ENCODE data around the gene TTC17. TPM values are rescaled to one million over a fixed set of nuclear protein-coding genes. Genes with fewer than 3 reads are reported as not detected.

TTC17 gene, protein sequence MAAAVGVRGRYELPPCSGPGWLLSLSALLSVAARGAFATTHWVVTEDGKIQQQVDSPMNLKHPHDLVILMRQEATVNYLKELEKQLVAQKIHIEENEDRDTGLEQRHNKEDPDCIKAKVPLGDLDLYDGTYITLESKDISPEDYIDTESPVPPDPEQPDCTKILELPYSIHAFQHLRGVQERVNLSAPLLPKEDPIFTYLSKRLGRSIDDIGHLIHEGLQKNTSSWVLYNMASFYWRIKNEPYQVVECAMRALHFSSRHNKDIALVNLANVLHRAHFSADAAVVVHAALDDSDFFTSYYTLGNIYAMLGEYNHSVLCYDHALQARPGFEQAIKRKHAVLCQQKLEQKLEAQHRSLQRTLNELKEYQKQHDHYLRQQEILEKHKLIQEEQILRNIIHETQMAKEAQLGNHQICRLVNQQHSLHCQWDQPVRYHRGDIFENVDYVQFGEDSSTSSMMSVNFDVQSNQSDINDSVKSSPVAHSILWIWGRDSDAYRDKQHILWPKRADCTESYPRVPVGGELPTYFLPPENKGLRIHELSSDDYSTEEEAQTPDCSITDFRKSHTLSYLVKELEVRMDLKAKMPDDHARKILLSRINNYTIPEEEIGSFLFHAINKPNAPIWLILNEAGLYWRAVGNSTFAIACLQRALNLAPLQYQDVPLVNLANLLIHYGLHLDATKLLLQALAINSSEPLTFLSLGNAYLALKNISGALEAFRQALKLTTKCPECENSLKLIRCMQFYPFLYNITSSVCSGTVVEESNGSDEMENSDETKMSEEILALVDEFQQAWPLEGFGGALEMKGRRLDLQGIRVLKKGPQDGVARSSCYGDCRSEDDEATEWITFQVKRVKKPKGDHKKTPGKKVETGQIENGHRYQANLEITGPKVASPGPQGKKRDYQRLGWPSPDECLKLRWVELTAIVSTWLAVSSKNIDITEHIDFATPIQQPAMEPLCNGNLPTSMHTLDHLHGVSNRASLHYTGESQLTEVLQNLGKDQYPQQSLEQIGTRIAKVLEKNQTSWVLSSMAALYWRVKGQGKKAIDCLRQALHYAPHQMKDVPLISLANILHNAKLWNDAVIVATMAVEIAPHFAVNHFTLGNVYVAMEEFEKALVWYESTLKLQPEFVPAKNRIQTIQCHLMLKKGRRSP
- total RNA-seq (100 to 1,000 TPM in 2 of 7 donors, 10 to 100 TPM in 5; 66.3 to 119 (median 88.5) TPM), polyA plus RNA-seq (10 to 100 TPM; 47.0 to 81.2 TPM)
- long read RNA-seq, donor 1, partial matches to known transcripts = 34 of 70 reads
- long read RNA-seq, donor 1, other reads (novel, unspliced or antisense) = 31 of 70 reads
- long read RNA-seq, donor 2, transcript TTC17-202 (20 exons, 3,648 nt) = major isoform, 6 of 48 reads
- long read RNA-seq, donor 2, partial matches to known transcripts = 30 of 48 reads
- long read RNA-seq, donor 2, other reads (novel, unspliced or antisense) = 8 of 48 reads
- long read RNA-seq, donor 3, full-length matches to known transcripts = 58 of 169 reads
- long read RNA-seq, donor 3, partial matches to known transcripts = 18 of 169 reads
- long read RNA-seq, donor 3, other reads (novel, unspliced or antisense) = 93 of 169 reads

DNA sequence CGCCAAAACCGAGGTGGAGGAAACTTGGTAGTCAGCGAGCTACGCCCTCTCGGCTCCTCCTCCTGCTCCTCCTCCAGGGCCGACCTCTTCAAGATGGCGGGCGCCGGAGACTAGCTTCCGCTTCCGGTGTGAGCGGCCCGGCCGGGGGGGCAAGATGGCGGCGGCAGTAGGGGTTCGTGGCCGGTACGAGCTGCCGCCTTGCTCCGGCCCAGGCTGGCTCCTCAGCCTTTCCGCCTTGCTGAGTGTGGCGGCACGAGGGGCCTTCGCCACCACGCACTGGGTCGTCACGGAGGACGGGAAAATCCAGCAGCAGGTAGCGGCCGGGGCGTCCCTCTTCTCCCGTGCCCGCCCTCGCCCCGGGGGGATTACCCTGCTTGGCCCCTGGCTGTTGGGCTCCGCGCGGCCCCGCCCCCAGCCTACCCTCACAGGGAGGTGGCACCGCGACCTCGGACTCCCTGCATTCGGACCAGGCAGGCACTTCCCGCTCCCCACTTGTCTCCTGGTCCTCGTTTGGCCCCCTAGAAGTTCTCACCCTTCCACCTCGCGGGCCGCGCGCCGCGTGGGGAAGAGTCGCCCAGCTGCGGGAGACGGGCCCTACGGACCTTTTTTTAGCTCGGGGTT lies at the start of gene TTC17:
Gene TTC17 (plus strand): TSS at position 120 of the 621 bp plus-strand sequence. CDS start 35 bp downstream, at position 155.
- Histone ChIP-seq H3K4me1 (ENCODE audit: insufficient read depth) (peaks cover 9% of the 10 kb centered on the region), H3K36me3 (no peaks in the 10 kb centered on the region), H3K27me3 (no peaks in the 10 kb centered on the region), H3K27ac (peak within 1 kb of the TSS; percentile 66 to 75), H3K4me3 (peak within 1 kb of the TSS; percentile 81), H3K9me3 (no peaks in the 10 kb centered on the region)
- 0 to 1% (median 0%) methylated on average over 44 to 58 of the region's 58 CpGs for WGBS, 3 donors
- peak; percentile 91 to 94 (median 91) for DNase-seq
- TF ChIP-seq EP300 (IDR thresholded peaks at IDR 0.05) (no peak), POLR2A (IDR thresholded peaks at IDR 0.05) (peak; percentile 73)
- intact Hi-C loops (cut with DNase I) = no loop called here

DNA sequence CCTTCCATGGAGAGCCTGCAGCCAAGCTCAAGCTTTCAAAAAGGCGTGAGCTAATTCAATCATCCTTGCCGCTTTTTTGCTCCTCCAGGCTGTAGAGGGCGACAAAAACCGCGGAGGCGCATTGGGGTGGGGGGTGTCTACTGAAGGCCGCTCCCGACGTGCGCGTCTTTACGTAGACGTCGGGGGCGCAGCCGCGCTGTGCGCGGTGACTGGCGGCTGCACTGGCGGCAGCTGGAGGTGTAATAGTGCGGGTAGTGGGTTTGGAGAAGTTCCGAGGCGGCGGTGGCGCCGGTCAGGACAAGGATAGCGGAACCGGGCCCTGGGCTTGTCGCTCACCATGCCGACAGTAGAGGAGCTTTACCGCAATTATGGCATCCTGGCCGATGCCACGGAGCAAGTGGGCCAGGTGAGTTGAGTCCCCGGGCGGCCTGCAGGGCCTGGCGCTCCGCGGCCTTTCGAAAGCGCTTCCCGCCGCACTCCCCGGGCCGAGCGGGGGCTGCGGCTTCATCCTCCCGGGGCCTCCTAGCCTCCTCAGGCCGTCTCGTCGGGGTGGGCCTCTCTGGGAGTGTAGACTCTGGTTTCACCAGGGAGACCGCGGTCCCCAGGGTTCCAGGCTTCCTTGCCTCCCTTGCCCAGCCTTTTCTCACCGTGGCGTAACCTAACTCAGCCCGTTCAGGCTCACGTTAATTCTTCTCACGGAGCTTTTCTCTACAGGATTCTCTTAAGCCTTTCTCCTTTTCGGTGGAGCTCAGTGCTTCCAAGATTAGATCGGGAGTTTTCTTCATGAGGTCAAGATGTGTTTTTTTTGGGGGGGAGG lies 46.7 kb upstream of the TTC17 start, which contains the start of gene API5:
Gene API5 (plus strand): TSS at position 206 of the 817 bp plus-strand sequence. CDS start 132 bp downstream, at position 338.
- Histone ChIP-seq H3K27me3 (no peaks in the 10 kb centered on the region), H3K4me3 (peak within 1 kb of the TSS; percentile 91), H3K36me3 (no peaks in the 10 kb centered on the region), H3K4me1 (ENCODE audit: insufficient read depth) (peaks cover 8% of the 10 kb centered on the region), H3K27ac (peak within 1 kb of the TSS; percentile 74 to 81), H3K9me3 (no peaks in the 10 kb centered on the region)
- intact Hi-C loops (cut with DNase I) = no loop called here
- TF ChIP-seq POLR2A (IDR thresholded peaks at IDR 0.05) (no peak), EP300 (IDR thresholded peaks at IDR 0.05) (no peak)
- TF ChIP-seq, protein P1, sequence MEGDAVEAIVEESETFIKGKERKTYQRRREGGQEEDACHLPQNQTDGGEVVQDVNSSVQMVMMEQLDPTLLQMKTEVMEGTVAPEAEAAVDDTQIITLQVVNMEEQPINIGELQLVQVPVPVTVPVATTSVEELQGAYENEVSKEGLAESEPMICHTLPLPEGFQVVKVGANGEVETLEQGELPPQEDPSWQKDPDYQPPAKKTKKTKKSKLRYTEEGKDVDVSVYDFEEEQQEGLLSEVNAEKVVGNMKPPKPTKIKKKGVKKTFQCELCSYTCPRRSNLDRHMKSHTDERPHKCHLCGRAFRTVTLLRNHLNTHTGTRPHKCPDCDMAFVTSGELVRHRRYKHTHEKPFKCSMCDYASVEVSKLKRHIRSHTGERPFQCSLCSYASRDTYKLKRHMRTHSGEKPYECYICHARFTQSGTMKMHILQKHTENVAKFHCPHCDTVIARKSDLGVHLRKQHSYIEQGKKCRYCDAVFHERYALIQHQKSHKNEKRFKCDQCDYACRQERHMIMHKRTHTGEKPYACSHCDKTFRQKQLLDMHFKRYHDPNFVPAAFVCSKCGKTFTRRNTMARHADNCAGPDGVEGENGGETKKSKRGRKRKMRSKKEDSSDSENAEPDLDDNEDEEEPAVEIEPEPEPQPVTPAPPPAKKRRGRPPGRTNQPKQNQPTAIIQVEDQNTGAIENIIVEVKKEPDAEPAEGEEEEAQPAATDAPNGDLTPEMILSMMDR (IDR thresholded peaks at IDR 0.05) = peak; percentile 60 to 75 (median 72)
- WGBS, 3 donors = 0 to 1% (median 0%) methylated on average over 60 of the region's 60 CpGs
- peak; percentile 82 to 91 (median 86) for DNase-seq

DNA sequence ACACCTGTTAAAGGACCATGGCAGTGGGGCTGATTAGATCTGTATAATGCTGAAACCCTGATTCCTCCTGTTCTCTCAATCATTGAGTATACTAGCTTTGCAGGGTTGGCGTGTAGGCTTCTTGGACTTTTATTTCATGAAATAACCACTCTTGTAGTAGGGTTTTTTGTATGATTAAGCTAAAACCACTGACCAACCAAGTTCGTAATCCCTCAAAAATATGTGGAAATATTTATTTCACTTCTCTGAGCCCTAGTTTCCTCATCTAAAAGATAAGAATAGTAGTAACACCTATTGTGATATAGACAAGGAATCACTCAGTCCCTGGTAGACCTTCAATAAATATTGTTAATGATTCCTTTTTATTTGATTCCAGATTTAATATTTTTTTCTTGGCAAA lies 42.8 kb upstream of the TTC17 start:
- no peak for TF ChIP-seq POLR2A (IDR thresholded peaks at IDR 0.05)
- no peak for TF ChIP-seq EP300 (IDR thresholded peaks at IDR 0.05)
- TF ChIP-seq, protein P1 (IDR thresholded peaks at IDR 0.05) = no peak
- H3K4me3 ChIP-seq = no peak overlapping the region
- WGBS, 3 donors = 79 to 85% (median 85%) methylated on average over 2 of the region's 2 CpGs
- peaks cover 8% of the 10 kb centered on the region for H3K4me1 ChIP-seq (ENCODE audit: insufficient read depth)
- intact Hi-C loops (cut with DNase I) = no loop called here
- H3K9me3 ChIP-seq = no peaks in the 10 kb centered on the region
- no peaks in the 10 kb centered on the region for H3K27me3 ChIP-seq
- DNase-seq = no peak
- no peaks in the 10 kb centered on the region for H3K36me3 ChIP-seq
- no peak overlapping the region for H3K27ac ChIP-seq

Measured in ovary (tissue), 10 donors.